Activated T-helper 1 cell treated with anti-CD3 and anti-CD28 coated beads, Interleukin-12 subunit alpha, Interleukin-12 subunit beta, Interleukin-2, Interleukin-4 antibody, amounts not matched to agents 30 ng/mL and 10 ng/mL and 1 ng/mL, durations not matched to agents 14 hours and 24 hours and 36 hours (primary cell): ENCODE data around the gene RUNX1. TPM values are rescaled to one million over a fixed set of nuclear protein-coding genes. Genes with fewer than 3 reads are reported as not detected.

Experiments
- DNase-seq: peaks from one replicate; pipeline ENCODE4 v3.0.0; 2021; ENCODE audit warnings: low spot score
- H3K27ac Mint-ChIP-seq: one replicate; pipeline ENCODE4 v1.8.0; 2021; ENCODE audit warnings: mild to moderate bottlenecking, mixed read lengths
- H3K27me3 Mint-ChIP-seq: one replicate; pipeline ENCODE4 v1.8.0; 2022; ENCODE audit warnings: mild to moderate bottlenecking, moderate library complexity, mixed read lengths; ENCODE audit not compliant: insufficient read depth
- H3K36me3 Mint-ChIP-seq: one replicate; pipeline ENCODE4 v1.8.0; 2021; ENCODE audit warnings: low read depth, mixed read lengths
- H3K4me1 Mint-ChIP-seq: one replicate; pipeline ENCODE4 v1.8.0; 2021; ENCODE audit warnings: low read depth, mixed read lengths
- H3K4me3 Mint-ChIP-seq: one replicate; pipeline ENCODE4 v1.8.0; 2021; ENCODE audit warnings: mild to moderate bottlenecking, moderate library complexity, mixed read lengths
- H3K9me3 Mint-ChIP-seq: one replicate; pipeline ENCODE4 v1.8.0; 2021; ENCODE audit warnings: mixed read lengths
- intact Hi-C: fragments of 100-400 bp; cut with micrococcal nuclease; formaldehyde crosslinking; loops from one replicate; pipeline ENCODE4 v1.15.1; 2024
- total RNA-seq: library from RNA; stranded (reverse); gene quantifications from 2 replicates; pipeline ENCODE4 v1.2.3, GENCODE V29; 2022

RUNX1 gene
- total RNA-seq, 1 donor from 2014 or later, result 116 TPM

GRCh38 chr21:34923202-34923601 is 125.9 kb downstream of the RUNX1 start:
- no peak overlapping the region for H3K27ac Mint-ChIP-seq
- DNase-seq, result no peak
- intact Hi-C loops, result no loop called here

DNA sequence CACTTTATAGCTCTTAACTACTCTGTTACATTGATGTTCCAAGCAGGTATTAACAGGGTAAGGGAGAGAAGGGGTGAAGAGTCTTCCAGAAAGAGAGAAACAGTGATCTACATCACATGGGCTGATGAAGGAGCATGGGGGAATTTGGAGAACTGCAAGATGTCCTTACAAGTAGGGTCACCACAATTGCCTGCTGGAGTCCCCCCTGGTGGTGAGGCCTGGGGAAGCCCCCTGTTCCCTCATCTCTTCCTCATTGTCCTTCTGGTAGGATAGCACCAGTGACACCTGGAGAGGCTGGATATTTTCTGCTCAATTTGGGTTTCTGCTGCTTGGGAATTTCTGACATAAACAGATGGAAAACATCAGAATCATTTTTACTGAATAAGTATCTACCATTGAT is 126.6 kb downstream of the RUNX1 start:
- Mint-ChIP-seq H3K36me3 (peaks cover 35% of the 10 kb centered on the region), H3K4me1 (peaks cover 25% of the 10 kb centered on the region), H3K27ac (no peak overlapping the region), H3K9me3 (no peaks in the 10 kb centered on the region), H3K4me3 (no peak overlapping the region), H3K27me3 (no peaks in the 10 kb centered on the region)
- no peak for DNase-seq
- intact Hi-C loops, result no loop called here

More at GRCh38 chr21:34923202-34923601, 125.9 kb downstream of the RUNX1 start:
- no peaks in the 10 kb centered on the region for H3K27me3 Mint-ChIP-seq
- H3K9me3 Mint-ChIP-seq, result no peaks in the 10 kb centered on the region
- no peak overlapping the region for H3K4me3 Mint-ChIP-seq
- peaks cover 29% of the 10 kb centered on the region for H3K4me1 Mint-ChIP-seq
- H3K36me3 Mint-ChIP-seq, result peaks cover 36% of the 10 kb centered on the region

GRCh38 chr21:34921151-34921550 is 128.0 kb downstream of the RUNX1 start:
- intact Hi-C loops, result no loop called here
- Mint-ChIP-seq H3K4me3 (no peak overlapping the region), H3K27ac (no peak overlapping the region), H3K9me3 (no peaks in the 10 kb centered on the region), H3K36me3 (peaks cover 33% of the 10 kb centered on the region), H3K27me3 (no peaks in the 10 kb centered on the region), H3K4me1 (peaks cover 14% of the 10 kb centered on the region)
- no peak for DNase-seq

DNA sequence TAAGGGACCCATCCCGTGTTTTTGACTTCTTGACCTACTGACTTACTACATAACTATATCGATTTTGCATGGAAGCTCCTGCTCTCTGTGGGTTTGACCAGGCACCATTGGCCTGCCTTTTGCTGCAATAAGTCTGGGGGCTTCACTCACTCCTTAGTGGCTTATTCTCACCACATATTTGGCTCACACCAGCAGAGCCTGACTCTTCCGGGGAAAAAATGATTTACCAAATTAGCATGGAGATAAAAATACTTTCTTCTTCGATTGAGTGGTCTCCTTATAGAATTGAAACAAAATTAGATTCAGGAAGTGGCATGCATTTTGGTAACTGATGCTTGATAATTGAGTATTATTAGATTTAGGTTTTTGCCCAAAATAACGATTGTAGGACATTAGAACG is 129.7 kb downstream of the RUNX1 start:
- Mint-ChIP-seq H3K27me3 (no peaks in the 10 kb centered on the region), H3K27ac (no peak overlapping the region), H3K4me1 (peaks cover 5% of the 10 kb centered on the region), H3K9me3 (no peaks in the 10 kb centered on the region), H3K4me3 (no peak overlapping the region), H3K36me3 (peaks cover 24% of the 10 kb centered on the region)
- no peak for DNase-seq
- intact Hi-C loops, result no loop called here

GRCh38 chr21:34916446-34916845 is 132.7 kb downstream of the RUNX1 start:
- H3K4me3 Mint-ChIP-seq, result no peak overlapping the region
- no peaks in the 10 kb centered on the region for H3K9me3 Mint-ChIP-seq
- H3K4me1 Mint-ChIP-seq, result peaks cover 16% of the 10 kb centered on the region
- no peak overlapping the region for H3K27ac Mint-ChIP-seq
- intact Hi-C loops, result no loop called here
- peaks cover 2% of the 10 kb centered on the region for H3K27me3 Mint-ChIP-seq
- peaks cover 19% of the 10 kb centered on the region for H3K36me3 Mint-ChIP-seq
- DNase-seq, result no peak

GRCh38 chr21:34915364-34915841 is 133.7 kb downstream of the RUNX1 start:
- no peak overlapping the region for H3K27ac Mint-ChIP-seq
- intact Hi-C loops, result no loop called here
- DNase-seq, result no peak
- H3K4me3 Mint-ChIP-seq, result no peak overlapping the region
- peaks cover 2% of the 10 kb centered on the region for H3K27me3 Mint-ChIP-seq
- H3K36me3 Mint-ChIP-seq, result peaks cover 19% of the 10 kb centered on the region
- H3K4me1 Mint-ChIP-seq, result peaks cover 13% of the 10 kb centered on the region
- H3K9me3 Mint-ChIP-seq, result no peaks in the 10 kb centered on the region

DNA sequence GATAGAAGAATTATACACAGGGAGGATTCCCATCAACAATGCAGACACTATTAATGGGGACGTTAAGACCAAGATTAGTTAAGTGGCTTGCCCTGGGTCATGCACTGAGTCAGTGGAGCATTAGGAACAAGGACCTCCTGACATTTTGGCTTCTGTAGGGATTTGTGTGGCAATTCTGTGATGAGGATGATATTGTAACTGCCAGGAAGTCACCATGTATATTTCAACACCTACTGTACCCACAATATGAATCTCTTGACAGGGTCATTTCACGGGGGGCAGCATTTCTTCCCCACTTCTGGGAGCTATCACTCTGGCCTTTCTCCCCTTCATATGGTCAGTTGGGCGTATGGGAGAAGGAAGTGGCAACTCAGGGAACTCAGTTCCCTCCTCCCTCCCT is 134.9 kb downstream of the RUNX1 start:
- Mint-ChIP-seq H3K4me3 (no peak overlapping the region), H3K36me3 (peaks cover 20% of the 10 kb centered on the region), H3K27ac (no peak overlapping the region), H3K9me3 (no peaks in the 10 kb centered on the region), H3K4me1 (peaks cover 23% of the 10 kb centered on the region), H3K27me3 (peaks cover 5% of the 10 kb centered on the region)
- intact Hi-C loops, result no loop called here
- DNase-seq, result no peak

GRCh38 chr21:34913811-34914210 is 135.3 kb downstream of the RUNX1 start:
- peaks cover 5% of the 10 kb centered on the region for H3K27me3 Mint-ChIP-seq
- intact Hi-C loops, result no loop called here
- H3K9me3 Mint-ChIP-seq, result no peaks in the 10 kb centered on the region
- H3K4me1 Mint-ChIP-seq, result peaks cover 27% of the 10 kb centered on the region
- no peak overlapping the region for H3K27ac Mint-ChIP-seq
- peaks cover 23% of the 10 kb centered on the region for H3K36me3 Mint-ChIP-seq
- DNase-seq, result no peak
- no peak overlapping the region for H3K4me3 Mint-ChIP-seq

DNA sequence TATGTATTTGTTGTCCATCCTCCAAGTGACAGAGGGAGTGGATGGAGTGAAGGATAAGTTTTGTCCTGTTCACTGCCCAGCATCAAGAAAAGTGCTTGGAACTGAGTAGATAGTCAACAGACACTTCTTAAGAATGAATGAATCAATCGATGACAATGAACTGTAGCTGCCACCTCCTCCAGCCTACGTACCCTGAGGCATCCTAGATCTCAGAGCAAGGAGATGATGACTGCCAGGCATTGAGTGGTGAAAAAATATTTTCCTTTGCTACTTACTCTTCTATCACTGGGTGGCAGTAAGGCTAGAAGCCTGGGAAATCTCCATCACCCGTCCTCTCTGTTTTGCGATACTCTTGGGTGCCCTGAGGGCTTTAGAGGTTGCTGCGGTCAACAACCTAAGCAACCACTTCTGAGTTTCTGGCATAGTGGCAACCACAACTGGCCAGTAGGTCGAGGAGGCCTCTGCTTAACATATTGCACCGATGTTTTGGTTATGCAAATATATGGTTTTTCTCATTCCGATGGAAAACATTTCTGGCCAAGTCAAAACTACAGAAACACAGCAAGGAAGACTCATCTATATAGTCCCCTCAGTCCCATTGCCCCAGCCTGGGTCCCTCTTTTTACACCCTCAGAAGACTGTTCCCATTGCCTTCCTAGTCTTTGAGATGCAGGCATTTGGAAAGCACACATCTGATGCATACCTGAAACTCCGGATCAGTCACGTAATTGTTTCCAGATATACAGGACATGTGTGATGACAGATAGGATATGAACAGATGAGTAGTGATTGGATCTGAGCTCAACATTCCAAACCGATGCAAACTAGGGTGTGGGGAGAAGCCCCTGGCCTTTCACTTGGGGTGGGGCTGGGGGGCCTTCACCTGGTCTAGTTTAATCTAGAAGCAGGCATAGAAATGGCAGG is 136.8 kb downstream of the RUNX1 start:
- peaks cover 5% of the 10 kb centered on the region for H3K27me3 Mint-ChIP-seq
- intact Hi-C loops, result no loop called here
- H3K4me1 Mint-ChIP-seq, result peaks cover 36% of the 10 kb centered on the region
- H3K4me3 Mint-ChIP-seq, result no peak overlapping the region
- peaks cover 23% of the 10 kb centered on the region for H3K36me3 Mint-ChIP-seq
- no peaks in the 10 kb centered on the region for H3K9me3 Mint-ChIP-seq
- DNase-seq, result no peak
- peak overlapping the region; percentile 3 for H3K27ac Mint-ChIP-seq

DNA sequence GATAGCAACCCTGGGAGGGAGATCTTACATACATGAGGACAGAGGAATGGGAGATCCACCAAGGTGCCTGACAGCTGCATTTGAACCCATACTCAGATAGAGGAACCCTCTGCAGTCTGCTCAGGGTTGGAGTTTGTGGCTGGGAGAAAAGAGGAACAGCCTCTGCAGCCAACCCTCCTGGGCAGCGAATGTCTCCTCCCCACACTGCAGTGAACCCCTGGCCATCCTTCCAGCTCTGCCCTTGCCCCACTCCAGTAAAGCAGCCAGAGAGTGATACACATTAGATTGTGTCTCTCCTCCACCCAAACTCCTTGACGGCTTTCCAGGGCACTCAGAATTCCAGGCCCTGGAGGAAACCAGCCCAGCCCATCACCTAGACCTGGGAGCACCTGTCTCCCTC is 137.7 kb downstream of the RUNX1 start:
- DNase-seq, result no peak
- intact Hi-C loops, result no loop called here
- Mint-ChIP-seq H3K4me1 (peaks cover 36% of the 10 kb centered on the region), H3K4me3 (no peak overlapping the region), H3K9me3 (no peaks in the 10 kb centered on the region), H3K27me3 (peaks cover 5% of the 10 kb centered on the region), H3K36me3 (peaks cover 20% of the 10 kb centered on the region), H3K27ac (no peak overlapping the region)

GRCh38 chr21:34910396-34910795 is 138.7 kb downstream of the RUNX1 start:
- intact Hi-C loops, result no loop called here
- no peak for DNase-seq
- Mint-ChIP-seq H3K9me3 (no peaks in the 10 kb centered on the region), H3K36me3 (peaks cover 17% of the 10 kb centered on the region), H3K4me3 (no peak overlapping the region), H3K27me3 (peaks cover 5% of the 10 kb centered on the region), H3K4me1 (peaks cover 36% of the 10 kb centered on the region), H3K27ac (no peak overlapping the region)

DNA sequence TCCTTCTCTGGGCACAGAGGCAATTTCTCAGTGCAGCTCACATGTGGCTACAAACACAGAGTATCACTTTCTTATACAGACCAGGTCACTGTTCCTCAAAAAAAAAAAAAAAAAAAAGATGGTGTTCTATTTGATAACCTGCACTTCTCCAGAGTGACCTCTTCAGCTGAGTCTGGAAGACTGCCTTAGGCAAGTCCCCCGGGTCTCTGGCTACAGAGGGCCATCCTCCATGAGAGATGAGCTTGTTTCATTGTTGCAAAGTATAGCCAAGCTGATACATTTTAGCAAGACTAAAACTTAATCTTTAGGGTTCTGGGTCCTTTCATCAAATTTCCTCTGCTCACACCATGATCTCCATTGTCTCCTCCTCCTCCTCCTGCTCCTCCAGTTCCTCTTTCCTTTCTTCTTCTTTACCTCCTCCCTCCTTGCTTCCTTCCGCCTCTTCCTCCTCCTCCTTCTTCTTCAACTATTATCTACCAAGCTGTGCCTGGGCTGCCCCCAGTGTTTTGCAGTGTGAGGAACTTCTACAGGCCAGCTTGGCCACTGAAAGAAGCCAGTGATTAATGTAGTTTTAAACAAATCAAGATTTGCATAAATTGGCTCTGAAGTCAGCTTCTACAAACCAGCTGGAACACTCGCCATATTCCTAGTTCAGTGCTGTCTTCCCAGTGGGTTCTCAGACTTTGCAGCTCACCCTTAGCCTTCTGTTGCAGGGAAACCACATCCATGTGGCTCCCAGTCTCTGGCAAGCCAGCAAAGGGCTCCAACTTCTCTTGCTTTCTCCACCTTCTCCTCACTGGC is 139.4 kb downstream of the RUNX1 start:
- H3K27ac Mint-ChIP-seq, result peak overlapping the region; percentile 2
- peaks cover 5% of the 10 kb centered on the region for H3K27me3 Mint-ChIP-seq
- no peak for DNase-seq
- H3K9me3 Mint-ChIP-seq, result no peaks in the 10 kb centered on the region
- no peak overlapping the region for H3K4me3 Mint-ChIP-seq
- intact Hi-C loops, result no loop called here
- H3K4me1 Mint-ChIP-seq, result peaks cover 36% of the 10 kb centered on the region
- H3K36me3 Mint-ChIP-seq, result peaks cover 17% of the 10 kb centered on the region
